ENCODE results near the gene RNPEP.
A peak's percentile ranks its signal among the peaks of the same experiment; 100 is the strongest.

RNPEP gene

GRCh38 chr1:201968202-201968925 is 14.1 kb upstream of the RNPEP start:
- H3K4me1 ChIP-seq (ENCODE audit: insufficient read depth, low read length, poor library complexity, severe bottlenecking), result no peaks in the 10 kb centered on the region
- peaks cover 56% of the 10 kb centered on the region for H3K36me3 ChIP-seq (ENCODE audit: insufficient read depth, low read length)
- no peaks in the 10 kb centered on the region for H3F3A ChIP-seq (ENCODE audit: low read depth)

GRCh38 chr1:201970334-201971159 is 11.9 kb upstream of the RNPEP start:
- no peaks in the 10 kb centered on the region for H3K27me3 ChIP-seq (ENCODE audit: insufficient read depth, low read length, poor library complexity, severe bottlenecking)
- H3K4me3 ChIP-seq (ENCODE audit: low read length, poor library complexity, severe bottlenecking), result no peak overlapping the region
- TF ChIP-seq CTCF (conservative IDR thresholded peaks at IDR 0.05; ENCODE audit: low read length) (no peak), EZH2phosphoT487 (IDR thresholded peaks at IDR 0.05; ENCODE audit: borderline replicate concordance) (no peak)
- no peaks in the 10 kb centered on the region for H3F3A ChIP-seq (ENCODE audit: low read depth)
- H2AFZ ChIP-seq (ENCODE audit: low read length), result no peak overlapping the region
- H3K4me1 ChIP-seq (ENCODE audit: insufficient read depth, low read length, poor library complexity, severe bottlenecking), result no peaks in the 10 kb centered on the region
- no peak overlapping the region for H3K4me2 ChIP-seq (ENCODE audit: low read depth, low read length, poor library complexity, severe bottlenecking)
- H4K20me1 ChIP-seq (ENCODE audit: insufficient read depth, low read length, poor library complexity, severe bottlenecking), result no peaks in the 10 kb centered on the region
- H3K79me2 ChIP-seq (ENCODE audit: insufficient read depth, low read length), result no peaks in the 10 kb centered on the region; the same call in 1 of the 2 replicates
- peaks cover 39% of the 10 kb centered on the region for H3K36me3 ChIP-seq (ENCODE audit: insufficient read depth, low read length)
- no peaks in the 10 kb centered on the region for H3K9me3 ChIP-seq (ENCODE audit: insufficient read depth, low read depth, low read length)
- H3K9ac ChIP-seq (ENCODE audit: low read depth, low read length, poor library complexity, severe bottlenecking), result no peak overlapping the region
- H3K9me2 ChIP-seq (replicated peaks; ENCODE audit: low read depth, low read length), result no peaks in the 10 kb centered on the region

More at GRCh38 chr1:201968202-201968925, 14.1 kb upstream of the RNPEP start:
- Histone ChIP-seq H2AFZ (ENCODE audit: low read length) (no peak overlapping the region), H3K79me2 (ENCODE audit: insufficient read depth, low read length) (peaks cover 4% of the 10 kb centered on the region), H4K20me1 (ENCODE audit: insufficient read depth, low read length, poor library complexity, severe bottlenecking) (peaks cover 6% of the 10 kb centered on the region), H3K9me2 (replicated peaks; ENCODE audit: low read depth, low read length) (no peaks in the 10 kb centered on the region), H3K27me3 (ENCODE audit: insufficient read depth, low read length, poor library complexity, severe bottlenecking) (no peaks in the 10 kb centered on the region), H3K4me3 (ENCODE audit: low read length, poor library complexity, severe bottlenecking) (no peak overlapping the region), H3K4me2 (ENCODE audit: low read depth, low read length, poor library complexity, severe bottlenecking) (no peak overlapping the region), H3K9me3 (ENCODE audit: insufficient read depth, low read depth, low read length) (no peaks in the 10 kb centered on the region), H3K9ac (ENCODE audit: low read depth, low read length, poor library complexity, severe bottlenecking) (no peak overlapping the region)
- TF ChIP-seq EZH2phosphoT487 (IDR thresholded peaks at IDR 0.05; ENCODE audit: borderline replicate concordance), result no peak

GRCh38 chr1:201982082-201982622 is 296 bp upstream of the RNPEP start:
- Histone ChIP-seq H3K4me1 (ENCODE audit: insufficient read depth, low read length, poor library complexity, severe bottlenecking) (peaks cover 28% of the 10 kb centered on the region), H3K9me3 (ENCODE audit: insufficient read depth, low read depth, low read length) (no peaks in the 10 kb centered on the region), H3K27me3 (ENCODE audit: insufficient read depth, low read length, poor library complexity, severe bottlenecking) (no peaks in the 10 kb centered on the region), H4K20me1 (ENCODE audit: insufficient read depth, low read length, poor library complexity, severe bottlenecking) (peaks cover 19% of the 10 kb centered on the region), H3K9ac (ENCODE audit: low read depth, low read length, poor library complexity, severe bottlenecking) (peak overlapping the region; percentile 74), H3K79me2 (ENCODE audit: insufficient read depth, low read length) (peaks cover 44% of the 10 kb centered on the region), H3K4me2 (ENCODE audit: low read depth, low read length, poor library complexity, severe bottlenecking) (peak overlapping the region; percentile 73), H3K4me3 (ENCODE audit: low read length, poor library complexity, severe bottlenecking) (peak overlapping the region; percentile 92), H3F3A (ENCODE audit: low read depth) (no peaks in the 10 kb centered on the region), H3K36me3 (ENCODE audit: insufficient read depth, low read length) (no peaks in the 10 kb centered on the region), H3K9me2 (replicated peaks; ENCODE audit: low read depth, low read length) (no peaks in the 10 kb centered on the region), H2AFZ (ENCODE audit: low read length) (peak overlapping the region; percentile 95)
- TF ChIP-seq CTCF (conservative IDR thresholded peaks at IDR 0.05; ENCODE audit: low read length) (no peak), EZH2phosphoT487 (IDR thresholded peaks at IDR 0.05; ENCODE audit: borderline replicate concordance) (no peak)
